Left kidney (tissue), 2 donors: ENCODE results near the gene BROX. TPM values are rescaled to one million over a fixed set of nuclear protein-coding genes. Genes with fewer than 3 reads are reported as not detected.

Source experiments
- DNase-seq: peaks from one replicate; pipeline ENCODE4 v3.0.0-alpha.2; 2013
- polyA plus RNA-seq: library from polyadenylated mRNA; unstranded; fragments of 120-200 nt; gene quantifications from one replicate; pipeline ENCODE4 v1.2.1, GENCODE V29; 2013; ENCODE audit not compliant: insufficient read length

Gene BROX
- polyA plus RNA-seq, 1 donor = 56.3 TPM

GRCh38 chr1:222772996-222773379 lies 60.6 kb downstream of the BROX start:
- no peak for DNase-seq

DNA sequence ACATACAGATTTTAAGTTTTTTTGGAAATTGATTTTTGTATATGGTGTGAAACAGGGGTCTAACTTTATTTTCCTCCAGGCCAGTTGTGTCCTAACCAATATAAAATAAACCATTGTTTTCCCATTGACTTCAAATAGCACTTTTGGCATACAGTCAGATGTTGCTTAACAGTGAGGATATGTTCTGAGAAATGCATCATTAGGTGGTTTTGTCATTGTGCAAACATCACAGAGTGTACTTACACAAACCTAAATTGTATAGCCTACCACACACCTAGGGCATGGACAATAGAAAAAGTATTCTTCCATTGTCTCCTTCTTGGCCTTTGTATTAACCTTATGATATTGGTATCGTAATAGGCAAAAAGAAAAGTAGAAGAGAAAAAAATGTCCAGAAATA lies 65.1 kb downstream of the BROX start:
- DNase-seq = no peak

DNA sequence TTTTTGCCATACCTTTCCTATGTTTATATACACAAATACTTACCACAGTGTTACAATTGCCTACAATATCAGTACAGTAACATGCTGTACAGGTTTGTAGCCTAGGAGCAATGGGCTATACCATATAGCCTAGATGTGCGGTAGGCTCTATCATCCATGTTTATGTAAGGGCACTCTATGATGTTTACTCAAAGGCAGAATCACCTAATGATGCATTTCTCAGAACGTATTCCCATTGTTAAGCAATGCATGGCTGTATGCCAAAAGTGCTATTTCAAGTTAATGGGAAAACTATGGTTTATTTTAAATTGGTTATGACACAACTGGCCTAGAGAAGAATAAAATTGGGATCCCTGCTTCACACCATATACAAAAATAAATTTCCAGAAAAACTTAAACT lies 65.6 kb downstream of the BROX start:
- DNase-seq = no peak

GRCh38 chr1:222781251-222781650 lies 68.9 kb downstream of the BROX start:
- no peak for DNase-seq

DNA sequence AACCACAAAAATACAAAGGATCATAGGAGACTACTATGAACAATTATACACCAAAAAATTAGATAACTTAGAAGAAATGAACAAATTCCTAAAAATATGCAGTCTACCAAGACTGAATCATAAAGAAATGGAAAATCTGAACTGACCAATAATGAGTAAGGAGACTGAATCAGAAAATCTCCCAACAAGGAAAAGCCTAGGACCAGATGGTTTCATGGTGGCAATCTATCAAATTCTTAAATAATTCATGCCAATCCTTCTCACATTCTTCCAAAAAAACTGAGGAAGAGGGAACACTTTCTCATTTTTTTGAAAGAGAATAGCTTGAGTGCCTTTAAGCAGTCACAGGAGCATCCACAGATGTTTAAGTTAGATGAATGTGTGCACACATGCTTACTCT lies 70.7 kb downstream of the BROX start:
- DNase-seq = no peak

DNA sequence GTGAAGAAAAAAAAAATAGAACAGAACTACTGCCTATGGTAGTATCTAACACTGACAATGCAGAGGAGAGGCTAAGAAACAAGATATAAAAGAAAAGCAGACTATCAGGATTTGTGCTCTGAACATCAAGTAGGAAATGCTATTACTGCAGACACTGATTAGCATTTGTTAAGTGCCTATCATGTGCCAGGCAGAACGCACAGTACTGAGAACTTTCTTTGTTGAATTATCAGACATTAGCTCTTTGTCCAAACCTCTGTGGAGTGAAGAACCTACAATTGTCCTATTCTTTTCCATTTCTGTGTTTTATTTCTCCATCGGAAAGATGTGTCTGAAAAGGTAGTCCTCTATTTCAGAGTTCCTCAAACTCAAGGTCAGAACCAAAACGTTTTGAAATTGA lies 72.0 kb downstream of the BROX start:
- DNase-seq = no peak

Other genes starting within 250 kb of the BROX start
- 1.8 TPM for gene HHIPL2, start 164.5 kb upstream of the BROX start, polyA plus RNA-seq
- gene TAF1A, start 122.6 kb upstream of the BROX start, polyA plus RNA-seq = 17.3 TPM
- 90.4 TPM for gene MIA3, start 94.5 kb upstream of the BROX start, polyA plus RNA-seq
- gene AIDA, start 73 bp upstream of the BROX start, polyA plus RNA-seq = 72.3 TPM
- gene FAM177B, start 24.6 kb downstream of the BROX start, polyA plus RNA-seq = not detected
- 17.2 TPM for gene DISP1, start 102.5 kb downstream of the BROX start, polyA plus RNA-seq